Transverse colon (tissue), 4 donors: Measurements from ENCODE around the gene ZNF583. TPM values are rescaled to one million over a fixed set of nuclear protein-coding genes. Genes with fewer than 3 reads are reported as not detected.

Source experiments
- DNase-seq: peaks from one replicate; pipeline ENCODE4 v3.0.0-alpha.2; 2019
- H3K27ac ChIP-seq, 4 donors: fragments of 200-600 bp; sonication (generic); 2 replicates each; pipeline ENCODE4 v1.5.1; 2016 to 2018; ENCODE audit warnings: inconsistent platforms in 4 of 4
- H3K27me3 ChIP-seq: fragments of 200-600 bp; sonication (generic); 2 replicates; pipeline ENCODE4 v1.5.1; 2017; ENCODE audit warnings: inconsistent platforms
- H3K36me3 ChIP-seq, 4 donors: fragments of 200-600 bp; sonication (generic); 2 replicates each; pipeline ENCODE4 v1.5.1; 2017 to 2019; ENCODE audit warnings: inconsistent platforms in 4 of 4
- H3K4me1 ChIP-seq, 4 donors: fragments of 200-600 bp; sonication (generic); 2 replicates each; pipeline ENCODE4 v1.5.1; 2017 to 2020; ENCODE audit warnings: inconsistent platforms in 4 of 4
- H3K4me3 ChIP-seq, 4 donors: fragments of 200-600 bp; sonication (generic); 1 replicate in 1 of 4; 2 replicates in 3 of 4; pipeline versions ENCODE4 v1.5.1 to v1.6.1; 2017 to 2019; ENCODE audit warnings: inconsistent platforms in 4 of 4
- H3K9me3 ChIP-seq, 2 donors: fragments of 200-600 bp; sonication (generic); 2 replicates each; pipeline ENCODE4 v1.5.1; 2017 to 2019; ENCODE audit warnings: inconsistent platforms in 2 of 2
- CTCF ChIP-seq, 5 experiments: fragments of 200-600 bp in 3 of 5; fragments of 450-650 bp in 2 of 5; sonication (generic) in 3 of 5; IDR thresholded peaks; 1 replicate in 2 of 5; 2 replicates in 3 of 5; pipeline ENCODE4 v1.5.1; 2016 to 2017; ENCODE audit warnings: antibody characterized with exemption in 5 of 5, inconsistent platforms in 3 of 5, mild to moderate bottlenecking in 2 of 5, moderate library complexity in 1 of 5
- EP300 ChIP-seq: sonication (generic); formaldehyde crosslinking; IDR thresholded peaks from one replicate; pipeline ENCODE4 v1.6.1; 2017; ENCODE audit warnings: antibody characterized with exemption, low read depth
- POLR2A ChIP-seq: fragments of 450-650 bp; IDR thresholded peaks from one replicate; pipeline ENCODE4 v1.6.1; 2016; ENCODE audit warnings: antibody characterized with exemption, mild to moderate bottlenecking, moderate library complexity
- POLR2AphosphoS5 ChIP-seq, 3 donors: sonication (generic); formaldehyde crosslinking; IDR thresholded peaks; one replicate each; pipeline ENCODE4 v1.6.1; 2016; ENCODE audit warnings: antibody characterized with exemption in 3 of 3
- WGBS, 2 donors: methylation state at CpG; one replicate each; pipeline ENCODE4 v1.1.5; 2018; ENCODE audit warnings: low coverage in 1 of 2; 5-methylcytosine and 5-hydroxymethylcytosine counted together
- in situ Hi-C, 4 donors: fragments of 200-750 bp; cut with MboI; loops; one replicate each; pipeline versions ENCODE4 v1.15.0 to v1.15.1; 2017; ENCODE audit warnings: low sequenced_read_pairs in 3 of 4, low pct_ligation_motif_present in 1 of 4, low pct_unique_long_range_greater_than_20kb in 1 of 4
- intact Hi-C: fragments of 100-400 bp; cut with DNase I; formaldehyde crosslinking; loops from one replicate; pipeline ENCODE4 v1.15.1; 2023; ENCODE audit warnings: low total_unique reads
- total RNA-seq, 4 donors: library from RNA; depleted of rRNA; stranded (reverse); fragments of >200 nt; gene quantifications; one replicate each; pipeline ENCODE4 v1.1.0, GENCODE V29; 2016

ZNF583 gene
- total RNA-seq, 4 donors from 2014 or later, result 3.3 to 4.1 (median 3.5) TPM

DNA sequence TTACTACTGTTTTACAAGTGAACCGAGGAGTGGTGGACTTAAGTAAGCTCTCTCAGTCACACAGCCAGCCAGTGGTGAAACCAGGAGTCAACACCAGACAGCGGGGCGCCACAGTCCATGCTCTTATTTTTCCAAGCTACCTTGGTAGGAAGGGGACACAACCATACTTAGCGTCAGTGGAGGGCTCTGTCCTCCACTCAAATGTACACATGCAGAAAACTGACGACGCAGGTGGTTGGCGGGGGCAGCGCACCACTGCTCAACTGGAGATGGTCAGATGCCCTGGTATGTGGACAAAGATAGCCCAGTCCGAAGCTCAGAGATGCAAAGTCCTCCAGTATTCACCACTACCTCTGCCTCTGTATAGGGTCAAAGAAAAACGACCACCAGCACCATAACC lies 72.0 kb downstream of the ZNF583 start:
- Histone ChIP-seq H3K36me3 (no peaks in the 10 kb centered on the region), H3K27me3 (no peaks in the 10 kb centered on the region), H3K4me1 (peaks cover 0 to 11% (median 3%) of the 10 kb centered on the region in 4 donors), H3K27ac (no peak overlapping the region), H3K9me3 (peaks cover 15 to 17% of the 10 kb centered on the region in 2 donors), H3K4me3 (no peak overlapping the region)
- no peak for DNase-seq
- 58 to 92% methylated on average over 2 to 10 of the region's 10 CpGs for WGBS, 2 donors
- in situ Hi-C loops, result no loop called here
- intact Hi-C loops, result no loop called here
- no peak for TF ChIP-seq POLR2A
- TF ChIP-seq EP300, result no peak
- no peak for TF ChIP-seq POLR2AphosphoS5 (IDR thresholded peaks at IDR 0.05)
- TF ChIP-seq CTCF (IDR thresholded peaks at IDR 0.05), result no peak

Other genes with a start within 250 kb of the ZNF583 start
- not detected for gene GALP, start 228.3 kb upstream of the ZNF583 start, total RNA-seq
- not detected for gene ZSCAN5B, start 206.5 kb upstream of the ZNF583 start, total RNA-seq
- gene ZSCAN5C, start 202.1 kb upstream of the ZNF583 start, total RNA-seq, result not detected
- gene EDDM13, start 131.6 kb upstream of the ZNF583 start, total RNA-seq, result not detected
- gene ZSCAN5A, start 89.5 kb upstream of the ZNF583 start, total RNA-seq, result 10 to 100 TPM in 3 of 4 donors, 1 to 10 TPM in 1; 8.2 to 15.2 (median 12.6) TPM
- 10 to 100 TPM in 1 of 4 donors, 1 to 10 TPM in 2, not detected in 1; 1.5 to 10.8 (median 5.2) TPM for gene ZNF582, start 10.8 kb upstream of the ZNF583 start, total RNA-seq
- gene ZNF667, start 73.0 kb downstream of the ZNF583 start, total RNA-seq, result 1 to 10 TPM in 2 of 4 donors, under 1 TPM in 2; 0.75 to 6.4 (median 1.0) TPM
- gene ZNF471, start 103.5 kb downstream of the ZNF583 start, total RNA-seq, result 1 to 10 TPM; 1.8 to 3.5 (median 2.2) TPM
- 1 to 10 TPM in 3 of 4 donors, under 1 TPM in 1; 0.20 to 5.4 (median 2.2) TPM for gene ZFP28, start 134.6 kb downstream of the ZNF583 start, total RNA-seq
- gene ZNF470, start 163.1 kb downstream of the ZNF583 start, total RNA-seq, result 1 to 10 TPM in 3 of 4 donors, under 1 TPM in 1; 0.37 to 5.6 (median 1.5) TPM
- 10 to 100 TPM in 1 of 4 donors, 1 to 10 TPM in 3; 4.4 to 10.5 (median 5.6) TPM for gene ZNF71, start 191.0 kb downstream of the ZNF583 start, total RNA-seq
- gene SMIM17, start 238.8 kb downstream of the ZNF583 start, total RNA-seq, result not detected